ENCODE measurements around the gene PRSS36.

DNA sequence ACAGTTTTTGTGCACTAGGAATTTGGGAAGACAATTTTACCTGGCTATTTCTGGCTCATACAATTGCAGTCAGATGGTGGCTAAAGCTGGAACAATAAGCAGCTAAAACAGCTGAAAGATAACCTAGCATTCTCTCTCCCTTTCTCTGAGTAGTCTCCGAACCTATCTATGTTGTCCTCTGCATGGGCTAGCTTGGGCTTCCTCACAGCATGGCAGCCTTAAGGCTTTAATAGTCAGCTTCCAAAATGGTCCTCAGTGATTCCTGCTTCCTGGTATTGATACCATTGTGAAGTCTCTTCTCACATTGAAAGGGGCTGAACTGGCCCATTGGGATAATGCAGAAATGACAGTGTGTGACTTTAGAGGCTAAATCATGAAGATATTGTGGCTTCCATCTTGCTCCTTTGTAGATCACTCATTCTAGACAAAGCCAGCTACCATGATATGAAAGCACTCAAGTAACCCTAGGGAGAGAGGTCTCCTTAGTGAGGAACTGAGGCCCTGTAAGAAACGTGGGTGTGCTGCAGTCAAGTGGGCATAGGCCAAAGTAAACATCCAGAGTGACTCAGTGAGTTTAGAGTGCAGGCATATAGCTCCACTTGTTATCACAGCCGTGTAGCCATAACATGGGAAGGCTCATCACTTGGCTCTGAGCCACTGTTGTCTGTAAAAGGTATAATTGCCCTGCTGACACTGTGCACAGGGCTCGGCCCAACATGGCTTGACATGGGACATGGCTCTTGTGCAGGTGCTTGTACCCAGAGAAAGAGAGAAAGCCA, 49.8 kb downstream of the PRSS36 start:
- TF ChIP-seq, protein P1, sequence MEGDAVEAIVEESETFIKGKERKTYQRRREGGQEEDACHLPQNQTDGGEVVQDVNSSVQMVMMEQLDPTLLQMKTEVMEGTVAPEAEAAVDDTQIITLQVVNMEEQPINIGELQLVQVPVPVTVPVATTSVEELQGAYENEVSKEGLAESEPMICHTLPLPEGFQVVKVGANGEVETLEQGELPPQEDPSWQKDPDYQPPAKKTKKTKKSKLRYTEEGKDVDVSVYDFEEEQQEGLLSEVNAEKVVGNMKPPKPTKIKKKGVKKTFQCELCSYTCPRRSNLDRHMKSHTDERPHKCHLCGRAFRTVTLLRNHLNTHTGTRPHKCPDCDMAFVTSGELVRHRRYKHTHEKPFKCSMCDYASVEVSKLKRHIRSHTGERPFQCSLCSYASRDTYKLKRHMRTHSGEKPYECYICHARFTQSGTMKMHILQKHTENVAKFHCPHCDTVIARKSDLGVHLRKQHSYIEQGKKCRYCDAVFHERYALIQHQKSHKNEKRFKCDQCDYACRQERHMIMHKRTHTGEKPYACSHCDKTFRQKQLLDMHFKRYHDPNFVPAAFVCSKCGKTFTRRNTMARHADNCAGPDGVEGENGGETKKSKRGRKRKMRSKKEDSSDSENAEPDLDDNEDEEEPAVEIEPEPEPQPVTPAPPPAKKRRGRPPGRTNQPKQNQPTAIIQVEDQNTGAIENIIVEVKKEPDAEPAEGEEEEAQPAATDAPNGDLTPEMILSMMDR (IDR thresholded peaks at IDR 0.05; ENCODE audit: low read depth, low read length, missing input control), result no peak
- TF ChIP-seq, protein P2, sequence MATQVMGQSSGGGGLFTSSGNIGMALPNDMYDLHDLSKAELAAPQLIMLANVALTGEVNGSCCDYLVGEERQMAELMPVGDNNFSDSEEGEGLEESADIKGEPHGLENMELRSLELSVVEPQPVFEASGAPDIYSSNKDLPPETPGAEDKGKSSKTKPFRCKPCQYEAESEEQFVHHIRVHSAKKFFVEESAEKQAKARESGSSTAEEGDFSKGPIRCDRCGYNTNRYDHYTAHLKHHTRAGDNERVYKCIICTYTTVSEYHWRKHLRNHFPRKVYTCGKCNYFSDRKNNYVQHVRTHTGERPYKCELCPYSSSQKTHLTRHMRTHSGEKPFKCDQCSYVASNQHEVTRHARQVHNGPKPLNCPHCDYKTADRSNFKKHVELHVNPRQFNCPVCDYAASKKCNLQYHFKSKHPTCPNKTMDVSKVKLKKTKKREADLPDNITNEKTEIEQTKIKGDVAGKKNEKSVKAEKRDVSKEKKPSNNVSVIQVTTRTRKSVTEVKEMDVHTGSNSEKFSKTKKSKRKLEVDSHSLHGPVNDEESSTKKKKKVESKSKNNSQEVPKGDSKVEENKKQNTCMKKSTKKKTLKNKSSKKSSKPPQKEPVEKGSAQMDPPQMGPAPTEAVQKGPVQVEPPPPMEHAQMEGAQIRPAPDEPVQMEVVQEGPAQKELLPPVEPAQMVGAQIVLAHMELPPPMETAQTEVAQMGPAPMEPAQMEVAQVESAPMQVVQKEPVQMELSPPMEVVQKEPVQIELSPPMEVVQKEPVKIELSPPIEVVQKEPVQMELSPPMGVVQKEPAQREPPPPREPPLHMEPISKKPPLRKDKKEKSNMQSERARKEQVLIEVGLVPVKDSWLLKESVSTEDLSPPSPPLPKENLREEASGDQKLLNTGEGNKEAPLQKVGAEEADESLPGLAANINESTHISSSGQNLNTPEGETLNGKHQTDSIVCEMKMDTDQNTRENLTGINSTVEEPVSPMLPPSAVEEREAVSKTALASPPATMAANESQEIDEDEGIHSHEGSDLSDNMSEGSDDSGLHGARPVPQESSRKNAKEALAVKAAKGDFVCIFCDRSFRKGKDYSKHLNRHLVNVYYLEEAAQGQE (IDR thresholded peaks at IDR 0.05), result no peak
- TF ChIP-seq, protein P3, sequence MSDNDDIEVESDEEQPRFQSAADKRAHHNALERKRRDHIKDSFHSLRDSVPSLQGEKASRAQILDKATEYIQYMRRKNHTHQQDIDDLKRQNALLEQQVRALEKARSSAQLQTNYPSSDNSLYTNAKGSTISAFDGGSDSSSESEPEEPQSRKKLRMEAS (IDR thresholded peaks at IDR 0.05), result no peak

All from liver (tissue), 2 donors.